Keratinocyte (primary cell): ENCODE results near the gene KIF13A. TPM values are rescaled to one million over a fixed set of nuclear protein-coding genes. Genes with fewer than 3 reads are reported as not detected.

Source experiments
- DNase-seq: peaks from one replicate; pipeline ENCODE4 v3.0.0-alpha.2; 2011; ENCODE audit warnings: low read depth, missing footprints, low spot score
- FAIRE-seq: peaks from 2 replicates; lab custom pipeline; 2011; peaks lifted over from hg19 to GRCh38; lab: Jason Lieb, UNC
- H2AFZ ChIP-seq: 2 replicates; pipeline ENCODE4 v1.6.0; 2012; ENCODE audit warnings: low read length, control low read depth, inconsistent platforms; ENCODE audit not compliant: control insufficient read depth
- H3K27ac ChIP-seq: 2 replicates; pipeline ENCODE4 v1.5.1; 2011; ENCODE audit warnings: low read length; ENCODE audit not compliant: control insufficient read depth, insufficient read depth
- H3K27me3 ChIP-seq: 3 replicates; pipeline ENCODE4 v1.6.0; 2011; ENCODE audit warnings: low read length; ENCODE audit not compliant: control insufficient read depth, insufficient read depth; ENCODE audit errors: extremely low read depth
- H3K36me3 ChIP-seq, 2 experiments: 2 replicates in 1 of 2; 3 replicates in 1 of 2; pipeline ENCODE4 v1.5.1; 2011; ENCODE audit warnings: low read length in 2 of 2, mild to moderate bottlenecking in 1 of 2; ENCODE audit not compliant: control insufficient read depth in 2 of 2, insufficient read depth in 2 of 2; ENCODE audit errors: extremely low read depth in 1 of 2
- H3K4me1 ChIP-seq: 3 replicates; pipeline ENCODE4 v1.5.1; 2011; ENCODE audit warnings: low read length; ENCODE audit not compliant: control insufficient read depth, insufficient read depth; ENCODE audit errors: extremely low read depth
- H3K4me2 ChIP-seq: 3 replicates; pipeline ENCODE4 v1.6.0; 2011; ENCODE audit warnings: low read depth, low read length; ENCODE audit not compliant: control insufficient read depth, insufficient read depth; ENCODE audit errors: extremely low read depth
- H3K4me3 ChIP-seq, 3 experiments: fragments of 200-600 bp in 1 of 3; sonication (generic) in 1 of 3; 2 replicates in 2 of 3; 3 replicates in 1 of 3; pipeline ENCODE4 v1.5.1; 2011 to 2016; ENCODE audit warnings: low read length in 3 of 3, mild to moderate bottlenecking in 3 of 3, control low read depth in 2 of 3, inconsistent platforms in 1 of 3, low read depth in 1 of 3, mixed read lengths in 1 of 3, mixed run types in 1 of 3, moderate library complexity in 1 of 3; ENCODE audit not compliant: control insufficient read depth in 2 of 3, insufficient read depth in 2 of 3; ENCODE audit errors: extremely low read depth in 1 of 3
- H3K79me2 ChIP-seq: 2 replicates; pipeline ENCODE4 v1.6.0; 2012; ENCODE audit warnings: low read length; ENCODE audit not compliant: control insufficient read depth, insufficient read depth
- H3K9ac ChIP-seq: 3 replicates; pipeline ENCODE4 v1.6.0; 2011; ENCODE audit warnings: low read length; ENCODE audit not compliant: control insufficient read depth, insufficient read depth; ENCODE audit errors: extremely low read depth
- H3K9me1 ChIP-seq: 3 replicates; pipeline ENCODE4 v1.6.0; 2011; ENCODE audit warnings: low read length; ENCODE audit not compliant: control insufficient read depth, insufficient read depth; ENCODE audit errors: extremely low read depth
- H3K9me3 ChIP-seq: 2 replicates; pipeline ENCODE4 v1.5.1; 2012; ENCODE audit warnings: low read depth, low read length; ENCODE audit not compliant: control insufficient read depth
- H4K20me1 ChIP-seq: 3 replicates; pipeline ENCODE4 v1.6.0; 2011; ENCODE audit warnings: low read length; ENCODE audit not compliant: control insufficient read depth, insufficient read depth; ENCODE audit errors: extremely low read depth
- EZH2 ChIP-seq: IDR thresholded peaks from one replicate; pipeline ENCODE4 v1.6.1; 2012; ENCODE audit warnings: inconsistent platforms, mild to moderate bottlenecking, low read length, moderate library complexity
- dilution Hi-C: fragments of 300-500 bp; cut with MboI; formaldehyde crosslinking; loops from one replicate; pipeline ENCODE4 v1.7.0; 2020; ENCODE audit warnings: low sequenced_read_pairs; ENCODE audit not compliant: extremely low pct_ligation_motif_present
- polyA plus RNA-seq, 5 experiments: library from polyadenylated mRNA; depleted of rRNA in 3 of 5; stranded (reverse) in 3 of 5; stranded (forward) in 1 of 5; unstranded in 1 of 5; fragments of >200 nt; gene quantifications; 1 replicate in 1 of 5; 2 replicates in 3 of 5; 3 replicates in 1 of 5; pipeline versions ENCODE4 v1.2.1 to v1.2.3, GENCODE V29; 2011 to 2012; ENCODE audit warnings: missing spikeins in 2 of 5, low read depth in 1 of 5, low replicate concordance in 1 of 5
- TF ChIP-seq, protein P1 (sequence below), 3 experiments: IDR thresholded peaks in 1 of 3; conservative IDR thresholded peaks in 1 of 3; optimal IDR thresholded peaks in 1 of 3; 2 replicates in 2 of 3; 3 replicates in 1 of 3; pipeline versions ENCODE3 to v1.5.1; 2011; ENCODE audit warnings: low read length in 3 of 3, mild to moderate bottlenecking in 3 of 3, moderate library complexity in 2 of 3, control low read depth in 1 of 3, inconsistent platforms in 1 of 3; ENCODE audit not compliant: insufficient read depth in 2 of 3; ENCODE audit errors: extremely low read depth in 1 of 3

Gene KIF13A
- polyA plus RNA-seq, 1 donor (not counting 4 experiments of a cell fraction or from before 2014, with no cell fraction given), result 96.2 TPM

DNA sequence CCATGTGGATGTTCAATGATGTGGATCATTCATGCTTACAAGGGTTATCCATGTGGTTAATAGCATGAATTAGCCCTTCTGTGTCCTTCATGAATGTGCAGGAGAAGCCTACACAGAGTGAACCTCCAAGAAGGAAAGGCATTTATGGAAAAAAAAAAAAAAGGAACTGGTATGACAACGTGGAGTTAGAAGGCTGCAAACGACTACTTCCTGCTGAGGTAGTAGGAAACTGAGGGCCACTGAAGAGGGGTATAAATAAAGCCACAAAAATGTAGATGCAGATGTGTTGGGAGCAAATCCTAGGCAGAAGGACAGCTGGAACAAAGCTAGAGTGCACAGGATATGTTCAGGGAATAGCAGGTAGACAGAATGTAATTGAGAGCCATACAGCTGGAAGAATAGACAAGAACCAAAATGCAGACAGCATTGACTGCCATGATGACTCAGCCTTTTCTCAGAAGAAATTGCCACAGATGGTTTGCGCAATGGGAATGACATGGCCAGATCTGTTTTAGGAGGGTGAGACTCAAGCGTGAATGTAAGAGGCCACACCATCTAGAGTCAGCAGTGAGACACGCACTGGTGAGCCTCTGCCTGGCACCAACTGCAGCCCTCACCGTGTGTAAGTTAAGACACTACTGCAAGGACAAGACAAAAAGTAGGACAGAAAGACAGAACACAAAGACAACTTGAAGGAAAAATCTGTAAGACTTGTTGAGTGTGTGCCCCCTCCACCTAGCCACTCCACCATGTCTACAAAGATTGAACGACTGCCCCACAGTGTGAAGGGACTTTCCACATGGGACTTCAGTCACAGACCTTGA lies 79.8 kb downstream of the KIF13A start:
- TF ChIP-seq EZH2, result no peak
- TF ChIP-seq, protein P1, sequence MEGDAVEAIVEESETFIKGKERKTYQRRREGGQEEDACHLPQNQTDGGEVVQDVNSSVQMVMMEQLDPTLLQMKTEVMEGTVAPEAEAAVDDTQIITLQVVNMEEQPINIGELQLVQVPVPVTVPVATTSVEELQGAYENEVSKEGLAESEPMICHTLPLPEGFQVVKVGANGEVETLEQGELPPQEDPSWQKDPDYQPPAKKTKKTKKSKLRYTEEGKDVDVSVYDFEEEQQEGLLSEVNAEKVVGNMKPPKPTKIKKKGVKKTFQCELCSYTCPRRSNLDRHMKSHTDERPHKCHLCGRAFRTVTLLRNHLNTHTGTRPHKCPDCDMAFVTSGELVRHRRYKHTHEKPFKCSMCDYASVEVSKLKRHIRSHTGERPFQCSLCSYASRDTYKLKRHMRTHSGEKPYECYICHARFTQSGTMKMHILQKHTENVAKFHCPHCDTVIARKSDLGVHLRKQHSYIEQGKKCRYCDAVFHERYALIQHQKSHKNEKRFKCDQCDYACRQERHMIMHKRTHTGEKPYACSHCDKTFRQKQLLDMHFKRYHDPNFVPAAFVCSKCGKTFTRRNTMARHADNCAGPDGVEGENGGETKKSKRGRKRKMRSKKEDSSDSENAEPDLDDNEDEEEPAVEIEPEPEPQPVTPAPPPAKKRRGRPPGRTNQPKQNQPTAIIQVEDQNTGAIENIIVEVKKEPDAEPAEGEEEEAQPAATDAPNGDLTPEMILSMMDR (optimal IDR thresholded peaks at IDR 0.05 in 1 of 3, IDR thresholded peaks at IDR 0.05 in 1 of 3, conservative IDR thresholded peaks at IDR 0.05 in 1 of 3; ENCODE audit: extremely low read depth in 1 of 3, insufficient read depth in 2 of 3, low read length in 3 of 3), result peak; percentile 46 to 71 (median 67)
- peaks cover 2% of the 10 kb centered on the region for H3K9me1 ChIP-seq
- H3K27me3 ChIP-seq, result no peaks in the 10 kb centered on the region
- no peaks in the 10 kb centered on the region for H3K9me3 ChIP-seq
- peak overlapping the region; percentile 82 for H3K4me2 ChIP-seq
- H4K20me1 ChIP-seq, result no peaks in the 10 kb centered on the region
- H3K9ac ChIP-seq, result peak overlapping the region; percentile 65
- H2AFZ ChIP-seq, result peak overlapping the region; percentile 32
- H3K36me3 ChIP-seq, result no peaks in the 10 kb centered on the region
- dilution Hi-C loops, result no loop called here
- DNase-seq (peak; percentile 79), FAIRE-seq (peak; percentile 100)
- peak overlapping the region; percentile 94 for H3K27ac ChIP-seq
- H3K79me2 ChIP-seq, result peaks cover 72% of the 10 kb centered on the region
- peaks cover 39% of the 10 kb centered on the region for H3K4me1 ChIP-seq
- H3K4me3 ChIP-seq, result peak overlapping the region in 2 of 3 experiments; percentile 18 to 31

DNA sequence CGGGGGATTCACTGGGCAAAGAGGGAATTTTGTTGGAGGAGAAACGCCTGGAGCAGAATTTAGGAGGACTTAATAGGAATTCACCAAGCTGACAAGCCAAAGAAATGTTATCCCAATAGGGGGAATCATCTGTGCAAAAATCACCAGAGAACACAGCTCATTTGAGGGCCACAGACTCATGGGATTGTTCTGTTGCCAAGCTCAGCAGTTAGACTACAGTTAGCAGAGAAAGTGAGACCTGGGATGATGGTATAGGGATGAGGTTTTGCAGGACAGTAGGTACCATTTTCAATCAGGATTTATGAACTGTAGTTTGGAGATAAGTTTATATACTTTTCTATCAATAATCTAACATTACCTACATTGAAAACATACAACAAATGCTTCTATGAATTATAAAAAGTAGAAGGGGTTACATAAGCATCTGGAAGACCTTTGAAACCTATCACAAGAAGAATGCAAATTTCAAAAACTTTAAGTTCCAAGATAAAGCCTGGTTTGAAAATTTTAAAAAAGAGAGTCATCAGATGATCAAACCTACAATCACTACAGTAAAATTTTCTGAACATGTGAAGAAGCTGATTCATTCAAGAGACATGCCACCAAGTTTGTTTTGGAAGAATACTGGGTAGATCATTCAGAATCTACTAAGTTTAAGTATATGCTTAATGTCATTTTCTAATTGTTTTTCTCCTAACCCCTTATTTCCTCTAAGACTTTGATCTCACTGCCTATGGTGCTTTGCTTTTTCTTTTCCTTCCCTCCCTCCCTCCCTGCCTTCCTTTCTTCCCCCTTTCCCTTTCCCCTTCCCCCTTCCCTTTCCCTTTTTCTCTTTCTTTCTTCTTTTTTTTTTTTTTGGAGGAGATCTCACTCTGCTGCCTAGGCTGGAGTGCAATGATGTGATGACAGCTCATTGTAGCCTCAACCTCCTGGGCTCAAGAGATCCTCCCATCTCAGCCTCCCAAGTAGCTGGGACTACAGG lies 81.5 kb downstream of the KIF13A start:
- no peak for FAIRE-seq
- Histone ChIP-seq H3K4me1 (peaks cover 39% of the 10 kb centered on the region), H3K27me3 (no peaks in the 10 kb centered on the region), H3K9me1 (peaks cover 2% of the 10 kb centered on the region), H3K9me3 (no peaks in the 10 kb centered on the region), H3K9ac (no peak overlapping the region), H3K4me2 (peak overlapping the region; percentile 7), H4K20me1 (no peaks in the 10 kb centered on the region), H3K4me3 (no peak overlapping the region), H3K27ac (peak overlapping the region; percentile 94), H3K79me2 (peaks cover 74% of the 10 kb centered on the region), H3K36me3 (no peaks in the 10 kb centered on the region), H2AFZ (no peak overlapping the region)
- dilution Hi-C loops, result no loop called here
- no peak for DNase-seq
- TF ChIP-seq EZH2, result no peak
- TF ChIP-seq, protein P1 (optimal IDR thresholded peaks at IDR 0.05 in 1 of 3, IDR thresholded peaks at IDR 0.05 in 1 of 3, conservative IDR thresholded peaks at IDR 0.05 in 1 of 3; ENCODE audit: extremely low read depth in 1 of 3, insufficient read depth in 2 of 3, low read length in 3 of 3), result no peak
